HG02973 (cell line): ENCODE data around the gene KIF17.
"Not testable (repeated sequence)": the region's sequence is repeated elsewhere in the genome, so short reads cannot be mapped to it uniquely, and the experiment has no call there.

Source experiments
- ATAC-seq: cut with Tn5 transposase; IDR thresholded peaks from one replicate; pipeline ENCODE4 v1.9.1; 2021; ENCODE audit warnings: moderate library complexity; ENCODE audit not compliant: unreplicated experiment

KIF17 gene

DNA sequence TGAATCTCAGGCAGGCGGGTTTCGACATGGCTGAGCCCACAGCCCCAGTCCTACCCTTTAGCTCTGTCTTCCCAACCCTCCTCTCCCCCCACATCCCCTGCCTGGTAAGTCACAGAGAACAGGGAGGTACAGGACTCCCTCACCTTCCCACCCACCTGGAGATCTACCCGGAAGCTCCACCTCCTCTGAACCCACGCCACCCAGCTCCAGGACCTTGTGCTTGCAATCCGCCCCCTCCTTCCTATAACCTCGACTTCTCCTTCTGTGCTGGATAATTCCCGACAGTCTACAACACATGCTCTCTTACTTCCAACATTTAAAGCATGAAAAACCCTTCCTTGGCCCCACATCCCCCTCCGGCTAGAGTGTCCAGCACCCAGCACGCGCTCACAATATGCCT, 22.3 kb downstream of the KIF17 start:
- no peak for ATAC-seq

DNA sequence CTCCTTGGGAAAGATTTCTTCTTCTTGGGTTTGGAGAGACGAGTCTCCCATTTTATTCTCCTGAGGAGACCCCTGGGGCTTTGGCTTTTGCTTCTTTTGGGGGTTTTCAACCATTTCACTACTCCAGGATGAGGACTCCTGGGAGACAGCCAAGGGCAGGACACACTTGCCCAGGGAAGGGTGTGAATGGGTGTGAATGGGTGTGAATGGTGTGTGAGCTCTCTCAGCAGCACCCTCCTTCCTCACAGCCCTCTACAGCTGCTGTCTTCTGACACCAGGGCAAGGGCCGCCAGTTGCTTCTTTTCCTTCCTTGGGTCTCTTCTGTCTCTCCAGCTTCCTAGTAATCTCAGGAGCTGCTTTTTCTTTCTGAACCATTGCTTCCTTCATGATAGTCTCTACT, 24.2 kb downstream of the KIF17 start:
- ATAC-seq = no peak

DNA sequence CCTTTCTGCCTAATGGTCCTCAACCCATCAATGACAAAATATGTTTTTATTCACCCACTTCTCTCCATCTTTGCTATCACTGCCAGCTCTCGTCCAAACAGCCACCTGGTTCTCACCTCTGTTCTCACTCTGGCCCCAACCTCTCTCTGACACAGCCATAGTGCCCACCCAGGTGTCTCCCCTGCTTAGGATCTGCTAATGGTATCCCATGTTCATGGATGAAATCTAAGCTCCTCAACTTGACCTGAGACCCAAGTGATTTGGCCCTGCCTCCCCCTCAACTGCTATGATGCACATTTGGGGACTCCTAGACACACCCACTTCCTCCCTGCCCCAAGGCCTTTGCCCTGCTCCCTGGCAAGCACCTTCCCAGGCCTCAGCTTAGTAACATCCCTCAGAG, 25.9 kb downstream of the KIF17 start:
- no peak for ATAC-seq

DNA sequence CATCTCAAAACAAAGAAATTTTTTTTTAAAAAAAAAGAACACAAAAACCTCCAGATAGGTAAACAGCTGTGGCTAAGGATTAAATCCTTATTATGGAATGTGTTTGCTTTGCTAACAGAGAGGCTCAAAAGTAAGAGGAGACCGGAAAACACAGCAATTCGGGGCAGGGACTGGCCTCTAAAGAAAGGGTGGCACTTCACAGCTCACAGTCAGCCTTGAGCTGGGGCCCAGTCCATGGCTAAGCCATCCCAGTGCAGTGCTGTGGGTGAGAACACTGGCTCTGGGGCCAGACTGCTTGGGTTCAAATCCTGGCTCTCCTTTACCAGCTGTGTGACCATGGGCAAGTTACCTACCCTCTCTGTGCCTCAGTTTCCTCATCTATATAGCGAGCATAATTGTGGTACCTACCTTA, 28.2 kb downstream of the KIF17 start:
- ATAC-seq = no peak

DNA sequence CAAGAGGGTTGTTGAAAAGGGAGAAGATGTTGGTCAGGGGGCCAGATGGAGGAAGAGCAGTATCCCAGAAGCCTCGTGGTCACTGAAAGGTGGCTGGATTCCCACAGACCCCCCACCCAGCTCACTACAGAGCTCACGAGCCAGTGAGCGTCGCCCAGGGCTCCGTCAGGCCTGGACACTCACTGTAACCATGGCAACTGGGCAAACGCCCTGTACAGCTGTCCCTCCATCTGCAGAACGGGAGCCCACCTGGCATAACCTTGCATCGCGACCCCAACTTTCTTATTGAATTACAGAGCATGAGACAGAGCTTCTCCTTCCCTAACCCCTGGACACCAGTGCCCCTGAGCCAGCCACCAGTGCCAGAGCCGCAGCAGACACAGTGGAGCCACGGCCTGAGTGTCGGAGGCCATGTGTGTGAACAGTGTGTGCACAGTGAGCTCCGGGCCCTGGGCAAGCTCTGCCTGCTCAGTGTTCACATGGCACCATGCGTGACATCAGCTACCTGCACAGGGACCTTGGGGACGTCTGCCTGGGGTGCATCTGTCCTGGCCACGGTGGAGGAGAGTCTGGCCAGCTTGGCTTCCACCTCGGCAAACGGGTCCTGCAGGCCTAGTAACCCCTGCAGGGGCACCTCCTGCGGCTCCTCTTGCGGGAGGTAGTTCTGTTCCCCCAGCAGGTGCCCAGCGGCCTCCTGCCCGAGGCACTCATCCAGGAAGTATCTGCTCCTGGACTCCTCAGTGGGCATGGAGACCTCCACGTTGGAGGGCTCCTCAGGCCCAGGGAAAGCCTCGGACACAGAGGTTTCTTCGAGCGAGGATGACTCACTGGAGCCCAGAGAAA, 30.7 kb downstream of the KIF17 start:
- ATAC-seq = no peak

DNA sequence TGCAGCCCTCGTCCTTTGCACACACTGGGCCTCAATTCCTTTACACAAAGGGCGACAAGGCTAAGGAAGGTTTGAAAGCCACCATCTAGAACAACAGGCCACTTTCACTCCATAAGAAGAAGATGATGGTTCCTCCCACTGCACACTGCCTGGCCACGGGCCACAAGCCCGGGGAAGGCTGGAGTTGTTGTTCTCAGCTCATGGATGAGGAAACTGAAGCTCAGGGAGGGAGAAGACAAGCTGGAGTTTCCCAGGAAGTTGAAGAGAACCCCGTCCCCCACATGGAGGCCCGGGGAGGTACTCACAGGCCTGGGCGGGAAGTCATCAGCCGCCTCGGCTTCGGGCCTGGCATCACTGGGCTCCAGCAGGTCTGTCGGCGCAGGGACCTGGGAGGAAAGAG, 32.1 kb downstream of the KIF17 start:
- no peak for ATAC-seq

DNA sequence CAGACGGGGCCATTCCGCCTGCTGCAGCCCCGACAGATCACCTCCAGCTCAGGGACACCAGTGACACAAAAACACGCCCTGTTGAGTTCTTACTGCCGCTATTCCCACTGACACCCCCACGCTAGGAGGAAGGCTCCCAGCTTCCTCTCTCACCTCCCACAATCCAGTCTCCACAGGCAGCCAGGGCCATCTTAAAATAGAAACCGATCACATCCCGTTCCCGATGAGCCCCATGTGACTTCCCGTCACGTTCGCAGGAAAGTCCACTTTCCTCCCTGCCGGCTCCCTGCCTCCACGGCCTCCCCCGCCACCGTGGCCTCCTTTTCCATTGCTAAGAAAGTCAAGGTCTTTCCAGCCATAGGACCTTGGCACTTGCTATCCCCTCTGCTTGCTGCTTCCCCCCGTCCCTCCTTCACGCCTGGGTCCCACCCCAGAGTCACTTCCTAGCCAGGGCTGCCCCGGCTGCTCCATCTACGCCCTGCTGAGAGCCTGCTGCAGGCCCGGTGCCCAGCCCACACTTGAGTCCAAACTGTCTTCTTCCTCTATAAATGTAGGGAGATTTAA, 32.6 kb downstream of the KIF17 start:
- no peak for ATAC-seq

DNA sequence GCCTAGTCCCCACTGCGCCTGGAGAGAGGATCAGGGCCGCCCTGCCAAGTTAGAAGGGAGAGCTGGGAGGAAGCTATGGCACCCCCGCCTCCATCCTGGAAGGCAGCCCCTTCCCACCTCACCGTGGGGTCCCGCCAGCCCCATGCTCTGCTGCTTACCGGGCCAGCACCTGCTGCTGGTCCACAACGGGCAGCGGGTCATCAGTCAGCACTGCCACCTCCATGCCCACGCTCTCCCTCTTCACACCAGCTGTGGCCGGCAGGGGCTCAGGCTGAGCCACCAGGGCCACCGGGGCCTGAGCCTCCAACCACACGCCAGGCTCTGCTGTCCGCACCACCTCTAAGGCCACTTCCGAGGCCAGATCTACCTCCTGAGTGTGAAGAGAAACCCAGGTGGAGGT, 33.2 kb downstream of the KIF17 start:
- no peak for ATAC-seq

DNA sequence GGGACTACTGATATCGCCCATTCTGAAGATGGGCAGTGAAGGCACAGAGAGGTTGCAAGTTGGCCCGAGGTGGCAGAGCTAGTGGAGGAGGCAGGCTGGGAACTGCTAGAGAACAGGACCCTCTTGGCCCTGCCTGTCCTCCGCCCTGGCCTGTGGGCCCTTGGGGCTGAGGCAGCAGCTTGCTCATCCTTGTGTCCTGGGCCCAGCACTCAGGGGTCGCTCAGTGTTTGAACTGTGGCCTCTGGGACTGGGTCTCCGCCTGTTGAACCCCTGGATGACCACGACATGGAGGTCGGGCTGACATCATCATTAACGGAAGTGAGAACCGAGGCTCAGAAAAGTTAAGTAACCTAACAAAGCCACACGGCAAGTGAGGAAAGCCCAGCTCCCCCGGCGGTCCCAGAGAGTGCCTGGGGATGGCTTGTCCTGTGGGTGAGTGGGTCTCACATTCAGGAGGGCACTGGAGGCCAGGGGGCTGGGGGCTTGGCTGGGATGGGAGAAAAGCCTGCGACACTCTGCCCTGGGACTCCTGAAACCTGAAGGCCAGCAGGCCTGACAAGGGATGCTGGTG, 33.7 kb downstream of the KIF17 start:
- no peak for ATAC-seq

DNA sequence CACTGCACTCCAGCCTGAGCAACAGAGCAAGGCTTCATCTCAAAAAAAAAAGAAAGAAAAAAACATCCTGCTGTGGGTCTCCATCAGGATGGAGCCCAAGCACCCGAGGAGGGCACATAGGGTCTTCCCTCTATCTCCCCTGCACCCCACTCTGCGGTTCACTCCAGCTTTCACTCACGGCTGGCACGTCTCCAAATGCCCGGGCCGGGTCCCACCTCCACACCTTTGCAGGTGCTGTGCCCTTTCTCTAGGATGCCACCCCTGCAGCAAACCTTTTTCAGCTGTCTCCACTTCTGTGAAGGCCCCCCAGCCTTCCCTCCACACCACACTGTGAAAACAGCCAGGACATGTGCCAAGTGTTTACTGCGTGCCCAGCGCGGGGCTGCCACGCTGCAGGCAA, 34.2 kb downstream of the KIF17 start:
- no peak for ATAC-seq

DNA sequence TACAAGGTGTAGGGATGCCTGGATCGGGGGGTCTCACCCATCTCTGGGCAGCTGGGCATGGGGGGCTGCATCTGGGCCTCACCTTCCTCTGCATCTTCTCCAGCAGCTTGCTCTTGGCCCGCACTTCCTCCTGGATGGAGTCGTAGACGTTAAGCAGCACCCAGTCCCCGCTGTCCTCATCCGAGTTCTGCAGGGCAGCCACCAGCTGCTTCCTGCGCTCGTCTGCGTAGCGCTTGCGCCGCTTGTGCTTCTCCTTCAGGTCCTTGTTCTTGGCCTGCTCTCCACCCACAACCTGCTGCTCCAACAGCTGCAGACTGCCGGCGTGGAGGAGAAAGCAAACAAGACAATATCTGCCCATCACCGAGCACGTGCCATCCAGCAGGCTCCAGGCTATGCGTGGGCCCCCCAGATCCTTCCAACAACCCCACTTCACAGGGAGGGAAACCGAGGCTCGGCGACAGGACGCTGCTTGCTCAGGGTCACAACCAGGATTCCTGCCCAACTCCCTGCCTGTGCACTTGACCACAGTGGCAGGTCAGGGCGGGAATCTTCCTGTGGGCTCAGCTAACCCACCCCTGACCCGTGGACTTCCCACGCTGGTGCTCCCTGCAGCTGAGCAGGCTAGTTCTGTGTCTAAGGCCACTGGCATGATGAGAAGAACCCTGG, 35.1 kb downstream of the KIF17 start:
- ATAC-seq = no peak

DNA sequence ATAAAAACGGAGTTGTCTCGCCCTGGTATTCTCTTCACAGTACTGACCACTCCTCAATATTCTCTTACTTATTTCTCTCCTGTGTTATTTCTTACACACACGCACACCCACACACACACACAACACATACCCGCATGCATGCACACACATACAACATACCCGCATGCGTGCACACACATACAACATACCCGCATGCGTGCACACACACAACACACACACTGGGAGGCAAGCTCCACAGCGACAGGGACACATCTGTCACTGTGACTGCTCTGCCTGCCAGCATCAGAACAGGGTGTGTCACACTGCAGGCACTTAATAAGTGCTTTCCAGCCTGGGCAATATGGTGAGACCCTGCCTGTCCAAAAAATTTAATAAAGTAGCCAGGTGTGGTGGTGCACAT, 35.8 kb downstream of the KIF17 start:
- ATAC-seq = no peak

DNA sequence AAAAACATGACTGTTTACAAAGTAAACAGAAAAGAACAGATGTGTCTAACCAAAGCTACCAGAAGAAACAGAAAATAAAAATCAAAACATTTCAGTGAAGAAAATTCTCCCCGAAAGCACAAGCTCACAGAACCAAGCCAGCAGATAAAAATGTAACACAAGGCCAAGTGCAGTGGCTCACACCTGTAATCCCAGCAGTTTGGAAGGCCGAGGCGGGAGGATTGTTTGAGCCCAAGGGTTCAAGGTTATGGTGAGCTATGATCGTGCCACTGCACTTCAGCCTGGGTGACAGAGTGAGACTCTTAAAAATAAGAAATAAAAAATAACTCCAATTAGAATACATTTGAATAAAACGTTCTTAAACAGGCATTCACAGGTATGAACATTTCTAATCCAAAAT, 37.5 kb downstream of the KIF17 start:
- ATAC-seq = no peak

DNA sequence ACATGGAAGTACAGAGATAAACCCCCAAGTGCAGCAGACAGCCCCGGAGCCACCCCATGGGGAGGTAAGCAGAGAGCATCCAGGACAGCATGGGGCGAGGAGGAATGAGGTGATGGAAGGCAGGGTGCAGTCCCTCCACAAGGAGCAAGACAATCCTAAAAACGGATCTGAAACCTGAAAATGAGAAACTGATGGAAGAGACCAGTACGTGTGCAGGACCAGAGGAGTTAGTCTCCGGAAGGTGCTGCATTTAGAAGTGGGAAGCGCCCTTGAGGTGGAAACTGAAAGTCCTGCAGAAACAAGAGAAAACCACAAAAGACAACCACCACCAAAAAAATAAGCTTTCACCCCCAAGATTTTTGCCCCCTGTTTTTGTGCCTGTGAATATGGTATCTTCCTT, 39.2 kb downstream of the KIF17 start:
- no peak for ATAC-seq

DNA sequence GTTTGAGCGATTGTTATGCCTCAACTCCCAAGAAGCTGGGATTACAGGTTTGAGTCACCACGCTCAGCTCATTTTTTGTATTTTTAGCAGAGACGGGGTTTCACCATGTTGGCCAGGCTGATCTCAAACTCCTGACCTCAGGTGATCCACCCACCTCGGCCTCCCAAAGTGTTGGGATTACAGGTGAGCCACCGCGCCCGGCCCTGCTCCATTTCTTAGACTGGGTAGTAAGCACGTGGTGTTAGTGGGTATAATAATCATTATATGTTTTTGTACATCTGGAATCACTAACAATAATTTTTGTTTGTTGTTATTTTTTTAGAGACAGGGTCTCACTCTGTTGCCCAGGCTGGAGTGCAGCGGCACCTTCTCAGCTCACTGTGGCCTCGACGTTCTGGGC, 44.2 kb downstream of the KIF17 start:
- ATAC-seq = not testable (repeated sequence)

DNA sequence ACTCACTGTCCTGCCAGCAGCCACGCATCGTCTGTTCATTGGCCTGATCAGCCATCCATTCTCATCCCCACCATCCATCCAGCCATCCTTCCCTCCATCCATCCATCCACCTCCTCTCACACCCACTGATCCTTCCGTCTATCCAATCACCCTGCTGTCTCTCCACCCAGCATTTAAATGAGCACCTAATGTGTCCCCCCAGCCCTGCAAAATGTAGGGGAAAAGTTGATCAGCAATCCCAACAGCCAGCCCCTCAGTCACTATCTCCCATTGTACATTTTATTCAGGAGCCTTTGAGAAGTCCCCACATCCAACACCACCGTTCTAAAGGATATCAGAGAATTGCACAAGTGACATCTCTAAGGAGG, 45.6 kb downstream of the KIF17 start:
- no peak for ATAC-seq

DNA sequence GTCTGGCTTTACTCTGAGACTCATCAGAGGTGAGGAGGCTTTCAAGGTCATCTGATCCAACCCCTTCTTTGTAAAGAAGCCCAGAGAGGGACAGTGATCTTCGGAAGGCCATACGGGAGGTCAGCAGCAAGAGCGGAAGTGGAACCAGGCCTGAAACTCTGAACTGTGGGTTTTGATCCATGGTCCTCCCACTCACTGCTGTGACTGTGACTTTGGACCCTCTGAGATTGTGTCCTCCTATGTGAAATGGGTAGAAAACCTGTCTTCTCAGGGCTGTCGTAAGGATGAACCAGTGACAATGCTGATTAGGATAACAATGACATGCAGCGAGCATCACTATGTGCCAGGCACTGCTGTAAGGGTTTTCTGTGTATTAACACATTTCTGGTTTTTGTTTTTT, 46.9 kb downstream of the KIF17 start:
- no peak for ATAC-seq

DNA sequence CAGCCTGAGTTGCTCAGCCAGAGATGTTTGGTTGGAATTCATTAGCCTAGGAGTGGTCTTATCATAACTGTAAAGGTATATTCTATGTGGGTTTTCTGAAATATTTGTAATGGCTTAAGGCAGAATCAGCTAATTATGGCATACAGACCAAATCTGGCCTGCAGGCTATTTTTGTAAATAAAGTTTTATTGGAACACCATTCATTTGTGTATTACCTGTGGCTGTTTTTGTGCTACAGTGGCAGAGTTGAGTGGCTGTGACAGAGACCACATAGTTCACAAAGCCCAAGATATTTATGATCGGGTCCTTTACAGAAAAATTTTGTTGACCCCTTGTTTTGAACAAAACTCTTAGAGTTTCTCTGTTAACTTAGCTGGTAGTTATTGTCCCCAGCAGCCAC, 49.2 kb downstream of the KIF17 start:
- no peak for ATAC-seq

DNA sequence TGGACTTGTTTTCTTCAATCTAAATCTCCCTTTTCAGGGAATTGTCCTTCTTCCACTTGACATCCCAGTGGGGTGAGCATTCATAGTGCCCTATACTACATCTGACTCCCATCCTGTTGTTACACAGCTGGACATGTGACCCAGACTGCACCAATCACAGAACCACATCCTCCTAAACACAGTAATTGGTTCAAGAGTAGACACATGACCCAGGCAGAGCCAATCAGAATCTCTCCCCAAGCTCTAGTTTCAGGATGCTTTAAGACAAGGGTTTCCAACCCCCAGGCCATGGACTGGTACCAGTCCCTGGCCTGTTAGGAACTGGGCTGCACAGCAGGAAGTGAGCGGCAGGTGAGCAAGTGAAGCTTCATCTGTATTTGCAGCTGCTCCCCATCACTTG, 51.0 kb downstream of the KIF17 start:
- no peak for ATAC-seq

DNA sequence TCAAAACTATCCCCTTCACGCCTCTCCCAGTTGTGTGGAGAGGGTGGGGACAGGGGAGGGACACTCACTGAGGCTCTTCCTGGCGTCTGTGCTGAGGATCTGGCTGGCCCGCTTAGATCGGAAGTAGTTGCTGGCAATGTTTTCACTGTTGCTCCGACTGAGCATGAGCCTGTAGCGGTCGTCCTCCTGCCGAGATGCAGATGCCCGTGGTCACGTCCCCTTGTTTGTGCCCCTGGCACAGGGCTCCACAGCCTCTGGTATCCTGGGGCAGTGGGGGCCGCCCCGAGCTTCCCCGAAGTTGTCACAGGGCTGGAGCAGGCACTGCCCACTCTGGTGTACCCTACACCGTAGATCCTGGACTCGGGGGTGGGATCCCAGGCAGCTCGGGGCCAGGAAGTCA, 51.7 kb downstream of the KIF17 start:
- no peak for ATAC-seq

DNA sequence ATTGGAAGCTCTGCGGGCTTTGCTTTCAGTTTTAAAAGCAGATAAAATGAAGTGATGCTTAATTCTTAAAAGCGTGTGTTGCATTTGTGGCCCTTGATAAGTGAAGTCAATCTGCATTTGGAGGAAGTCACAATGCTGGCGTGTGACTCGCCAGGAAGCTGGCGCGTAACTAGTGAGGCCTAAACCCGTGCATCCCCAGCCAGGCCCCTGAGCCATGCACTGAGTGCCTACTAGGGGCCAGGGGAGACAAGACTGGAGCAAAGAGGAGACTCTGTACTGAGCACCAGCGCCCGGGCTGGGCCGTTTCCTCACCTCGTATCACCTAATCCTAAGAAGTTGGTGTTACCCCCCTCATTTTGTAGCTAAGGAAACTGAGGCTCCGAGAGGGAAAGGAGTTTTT, 52.1 kb downstream of the KIF17 start:
- no peak for ATAC-seq
